ENCODE data around the gene SGPP2. TPM values are rescaled to one million over a fixed set of nuclear protein-coding genes. Genes with fewer than 3 reads are reported as not detected.

Gene SGPP2
- polyA plus RNA-seq, 1 experiment: not detected

Small RNA genes lying within 50 kb of the gene (small RNA-seq; reads per million reads assigned to genes)
- gene RF00019 (ENCODE audit: insufficient read length, low read depth): not detected
- gene RNU6-619P (ENCODE audit: insufficient read length, low read depth): not detected

Other genes with a start within 250 kb of the SGPP2 start
- not detected in 2 replicates for gene PAX3, start 125.5 kb upstream of the SGPP2 start, polyA plus RNA-seq (2011; rRNA removed)
- 26.8 and 32.6 TPM in 2 replicates for gene FARSB, start 231.5 kb downstream of the SGPP2 start, polyA plus RNA-seq (2011; rRNA removed)
- gene MOGAT1, start 247.1 kb downstream of the SGPP2 start, polyA plus RNA-seq (2011; rRNA removed): not detected in 2 replicates

Measured in AG04450 (cell line).